Skin of body (tissue), 2 donors: ENCODE results near the gene UHRF1. TPM values are rescaled to one million over a fixed set of nuclear protein-coding genes. Genes with fewer than 3 reads are reported as not detected.
A peak's percentile ranks its signal among the peaks of the same experiment; 100 is the strongest.
"Not testable (repeated sequence)": the region's sequence is repeated elsewhere in the genome, so short reads cannot be mapped to it uniquely, and the experiment has no call there.

Experiments used
- DNase-seq: peaks from one replicate; lab custom pipeline; 2025; lab: John Stamatoyannopoulos, UW
- total RNA-seq: library from RNA; depleted of rRNA; stranded (reverse); fragments of >200 nt; gene quantifications from one replicate; pipeline ENCODE4 v1.2.3, GENCODE V29; 2014

Gene UHRF1
- total RNA-seq, 1 donor from 2014 or later, result 14.5 TPM

GRCh38 chr19:4933528-4933927, 24.2 kb downstream of the UHRF1 start:
- DNase-seq, result no peak

GRCh38 chr19:4935444-4935843, 26.1 kb downstream of the UHRF1 start:
- no peak for DNase-seq

- DNase-seq, result no peak
These were observed 27.8 kb downstream of the UHRF1 start for GRCh38 chr19:4937060-4937459.

GRCh38 chr19:4938461-4938860, 29.2 kb downstream of the UHRF1 start:
- not testable (repeated sequence) for DNase-seq

- no peak for DNase-seq
These were observed 30.2 kb downstream of the UHRF1 start for GRCh38 chr19:4939466-4939865.

- DNase-seq, result not testable (repeated sequence)
These were observed 32.4 kb downstream of the UHRF1 start for GRCh38 chr19:4941638-4942169.

- DNase-seq, result not testable (repeated sequence)
These were observed 41.3 kb downstream of the UHRF1 start for GRCh38 chr19:4950650-4951049.

- no peak for DNase-seq
These were observed 42.4 kb downstream of the UHRF1 start for GRCh38 chr19:4951656-4952055.

- DNase-seq, result no peak
These were observed 43.6 kb downstream of the UHRF1 start for GRCh38 chr19:4952945-4953344.

- not testable (repeated sequence) for DNase-seq
These were observed 45.2 kb downstream of the UHRF1 start for GRCh38 chr19:4954320-4955149.

GRCh38 chr19:4955274-4955673, 46.0 kb downstream of the UHRF1 start:
- DNase-seq, result no peak

GRCh38 chr19:4957981-4958380, 48.7 kb downstream of the UHRF1 start:
- no peak for DNase-seq

- no peak for DNase-seq
These were observed 52.9 kb downstream of the UHRF1 start for GRCh38 chr19:4962085-4962619.

GRCh38 chr19:4965061-4965460, 55.8 kb downstream of the UHRF1 start:
- DNase-seq, result no peak

GRCh38 chr19:4966591-4966990, 57.3 kb downstream of the UHRF1 start:
- DNase-seq, result no peak

GRCh38 chr19:4967738-4968461, 58.6 kb downstream of the UHRF1 start:
- no peak for DNase-seq

- DNase-seq, result peak; percentile 100
These were observed 59.4 kb downstream of the UHRF1 start, which contains the start of gene KDM4B for GRCh38 chr19:4968462-4969291. KDM4B (plus strand) TSS chr19:4969113; CDS start chr19:5032891, 63,778 bp downstream.

- no peak for DNase-seq
These were observed 60.0 kb downstream of the UHRF1 start for GRCh38 chr19:4969292-4969771.

- DNase-seq, result no peak
These were observed 60.7 kb downstream of the UHRF1 start for GRCh38 chr19:4969772-4970531.
